Ishikawa (cell line): ENCODE results near the gene FSHR.

Experiments
- CEBPB ChIP-seq: IDR thresholded peaks from 2 replicates; pipeline ENCODE4 v1.6.1; 2012
- CREB1 ChIP-seq: IDR thresholded peaks from 2 replicates; pipeline ENCODE4 v1.6.1; 2012; ENCODE audit warnings: low read depth
- EGR1 ChIP-seq: IDR thresholded peaks from 2 replicates; pipeline ENCODE4 v1.6.1; 2012
- EP300 ChIP-seq: IDR thresholded peaks from 2 replicates; pipeline ENCODE4 v1.6.1; 2012; ENCODE audit warnings: borderline replicate concordance
- TAF1 ChIP-seq: IDR thresholded peaks from 2 replicates; pipeline ENCODE4 v1.6.1; 2012; ENCODE audit warnings: low read depth, mild to moderate bottlenecking
- TEAD4 ChIP-seq: IDR thresholded peaks from 2 replicates; pipeline ENCODE4 v1.6.1; 2012
- YY1 ChIP-seq: IDR thresholded peaks from 2 replicates; pipeline ENCODE4 v1.6.1; 2012; ENCODE audit warnings: low read depth
- TF ChIP-seq, protein P1 (sequence below): IDR thresholded peaks from 2 replicates; pipeline ENCODE4 v1.6.1; 2012; ENCODE audit warnings: low read depth, mild to moderate bottlenecking
- TF ChIP-seq, protein P2 (sequence below): IDR thresholded peaks from 2 replicates; pipeline ENCODE4 v1.6.1; 2012

DNA sequence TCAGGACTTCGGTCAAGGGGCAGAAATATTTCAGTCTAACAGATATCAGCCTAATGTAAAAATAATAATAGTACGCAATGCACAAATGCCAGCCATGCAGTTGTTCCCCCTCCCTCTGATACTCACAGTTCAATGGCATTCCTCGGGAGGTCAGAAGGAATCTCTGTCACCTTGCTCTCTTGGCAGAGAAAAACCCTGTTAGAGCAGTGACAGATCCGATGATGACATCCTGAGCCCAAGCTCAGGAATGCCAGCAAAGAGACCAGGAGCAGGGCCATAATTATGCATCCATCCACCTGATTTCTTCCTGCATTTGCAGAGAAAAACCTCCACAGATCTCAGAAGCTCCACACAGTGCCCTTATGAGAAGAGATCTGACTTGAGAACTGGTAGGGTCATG, at the start of gene FSHR:
- TF ChIP-seq TEAD4 (no peak), CEBPB (no peak), YY1 (no peak), TAF1 (no peak), CREB1 (no peak), EP300 (no peak), EGR1 (no peak)
- TF ChIP-seq, protein P1, sequence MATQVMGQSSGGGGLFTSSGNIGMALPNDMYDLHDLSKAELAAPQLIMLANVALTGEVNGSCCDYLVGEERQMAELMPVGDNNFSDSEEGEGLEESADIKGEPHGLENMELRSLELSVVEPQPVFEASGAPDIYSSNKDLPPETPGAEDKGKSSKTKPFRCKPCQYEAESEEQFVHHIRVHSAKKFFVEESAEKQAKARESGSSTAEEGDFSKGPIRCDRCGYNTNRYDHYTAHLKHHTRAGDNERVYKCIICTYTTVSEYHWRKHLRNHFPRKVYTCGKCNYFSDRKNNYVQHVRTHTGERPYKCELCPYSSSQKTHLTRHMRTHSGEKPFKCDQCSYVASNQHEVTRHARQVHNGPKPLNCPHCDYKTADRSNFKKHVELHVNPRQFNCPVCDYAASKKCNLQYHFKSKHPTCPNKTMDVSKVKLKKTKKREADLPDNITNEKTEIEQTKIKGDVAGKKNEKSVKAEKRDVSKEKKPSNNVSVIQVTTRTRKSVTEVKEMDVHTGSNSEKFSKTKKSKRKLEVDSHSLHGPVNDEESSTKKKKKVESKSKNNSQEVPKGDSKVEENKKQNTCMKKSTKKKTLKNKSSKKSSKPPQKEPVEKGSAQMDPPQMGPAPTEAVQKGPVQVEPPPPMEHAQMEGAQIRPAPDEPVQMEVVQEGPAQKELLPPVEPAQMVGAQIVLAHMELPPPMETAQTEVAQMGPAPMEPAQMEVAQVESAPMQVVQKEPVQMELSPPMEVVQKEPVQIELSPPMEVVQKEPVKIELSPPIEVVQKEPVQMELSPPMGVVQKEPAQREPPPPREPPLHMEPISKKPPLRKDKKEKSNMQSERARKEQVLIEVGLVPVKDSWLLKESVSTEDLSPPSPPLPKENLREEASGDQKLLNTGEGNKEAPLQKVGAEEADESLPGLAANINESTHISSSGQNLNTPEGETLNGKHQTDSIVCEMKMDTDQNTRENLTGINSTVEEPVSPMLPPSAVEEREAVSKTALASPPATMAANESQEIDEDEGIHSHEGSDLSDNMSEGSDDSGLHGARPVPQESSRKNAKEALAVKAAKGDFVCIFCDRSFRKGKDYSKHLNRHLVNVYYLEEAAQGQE, result no peak
- TF ChIP-seq, protein P2, sequence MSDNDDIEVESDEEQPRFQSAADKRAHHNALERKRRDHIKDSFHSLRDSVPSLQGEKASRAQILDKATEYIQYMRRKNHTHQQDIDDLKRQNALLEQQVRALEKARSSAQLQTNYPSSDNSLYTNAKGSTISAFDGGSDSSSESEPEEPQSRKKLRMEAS, result no peak
